Activated naive CD4-positive, alpha-beta T cell treated with anti-CD3 and anti-CD28 coated beads, Interleukin-2, amount 50 U/mL, for 16 hours (primary cell): ENCODE results near the gene GLB1L3.
"Not testable (repeated sequence)": the region's sequence is repeated elsewhere in the genome, so short reads cannot be mapped to it uniquely, and the experiment has no call there.

Source experiments
- DNase-seq: peaks from one replicate; pipeline ENCODE4 v3.0.0-alpha.2; 2020

GLB1L3 gene

GRCh38 chr11:134276396-134277182 lies 410 bp downstream of the GLB1L3 start:
- peak; percentile 19 for DNase-seq

GRCh38 chr11:134277183-134278001 lies 1.2 kb downstream of the GLB1L3 start:
- DNase-seq = no peak

GRCh38 chr11:134278356-134278755 lies 2.2 kb downstream of the GLB1L3 start:
- DNase-seq = no peak

GRCh38 chr11:134281635-134282034 lies 5.5 kb downstream of the GLB1L3 start:
- not testable (repeated sequence) for DNase-seq

- no peak for DNase-seq
These were observed 6.2 kb downstream of the GLB1L3 start for GRCh38 chr11:134282121-134283045.

GRCh38 chr11:134283461-134284230 lies 7.5 kb downstream of the GLB1L3 start:
- no peak for DNase-seq

GRCh38 chr11:134284349-134284748 lies 8.2 kb downstream of the GLB1L3 start:
- DNase-seq = not testable (repeated sequence)

- DNase-seq = no peak
These were observed 11.4 kb downstream of the GLB1L3 start for GRCh38 chr11:134287561-134287960.

GRCh38 chr11:134288486-134288885 lies 12.3 kb downstream of the GLB1L3 start:
- DNase-seq = no peak

- DNase-seq = no peak
These were observed 13.0 kb downstream of the GLB1L3 start for GRCh38 chr11:134289167-134289566.

- no peak for DNase-seq
These were observed 13.6 kb downstream of the GLB1L3 start for GRCh38 chr11:134289789-134290188.

- no peak for DNase-seq
These were observed 14.5 kb downstream of the GLB1L3 start for GRCh38 chr11:134290646-134291045.

GRCh38 chr11:134291196-134291595 lies 15.0 kb downstream of the GLB1L3 start:
- no peak for DNase-seq

GRCh38 chr11:134292661-134293060 lies 16.5 kb downstream of the GLB1L3 start:
- DNase-seq = no peak

- DNase-seq = no peak
These were observed 17.2 kb downstream of the GLB1L3 start for GRCh38 chr11:134293119-134294113.

- no peak for DNase-seq
These were observed 18.5 kb downstream of the GLB1L3 start for GRCh38 chr11:134294664-134295063.

- no peak for DNase-seq
These were observed 36.0 kb downstream of the GLB1L3 start for GRCh38 chr11:134312223-134312622.

- DNase-seq = no peak
These were observed 36.6 kb downstream of the GLB1L3 start for GRCh38 chr11:134312807-134313206.

GRCh38 chr11:134313379-134313778 lies 37.2 kb downstream of the GLB1L3 start:
- DNase-seq = no peak

GRCh38 chr11:134313821-134314607 lies 37.8 kb downstream of the GLB1L3 start:
- no peak for DNase-seq
